Thyroid gland (tissue), 4 donors: ENCODE data around the gene PRSS38.

Experiments used
- POLR2A ChIP-seq, 2 donors: fragments of 450-650 bp; IDR thresholded peaks; one replicate each; pipeline ENCODE4 v1.6.1; 2017; ENCODE audit warnings: antibody characterized with exemption in 2 of 2, mild to moderate bottlenecking in 2 of 2, moderate library complexity in 1 of 2
- TF ChIP-seq, protein P1 (sequence below), 6 experiments: fragments of 200-600 bp in 3 of 6; fragments of 450-650 bp in 3 of 6; sonication (generic) in 3 of 6; IDR thresholded peaks; one replicate each; pipeline ENCODE4 v1.5.1; 2016 to 2019; ENCODE audit warnings: antibody characterized with exemption in 6 of 6, mild to moderate bottlenecking in 2 of 6, inconsistent platforms in 1 of 6, moderate library complexity in 1 of 6

DNA sequence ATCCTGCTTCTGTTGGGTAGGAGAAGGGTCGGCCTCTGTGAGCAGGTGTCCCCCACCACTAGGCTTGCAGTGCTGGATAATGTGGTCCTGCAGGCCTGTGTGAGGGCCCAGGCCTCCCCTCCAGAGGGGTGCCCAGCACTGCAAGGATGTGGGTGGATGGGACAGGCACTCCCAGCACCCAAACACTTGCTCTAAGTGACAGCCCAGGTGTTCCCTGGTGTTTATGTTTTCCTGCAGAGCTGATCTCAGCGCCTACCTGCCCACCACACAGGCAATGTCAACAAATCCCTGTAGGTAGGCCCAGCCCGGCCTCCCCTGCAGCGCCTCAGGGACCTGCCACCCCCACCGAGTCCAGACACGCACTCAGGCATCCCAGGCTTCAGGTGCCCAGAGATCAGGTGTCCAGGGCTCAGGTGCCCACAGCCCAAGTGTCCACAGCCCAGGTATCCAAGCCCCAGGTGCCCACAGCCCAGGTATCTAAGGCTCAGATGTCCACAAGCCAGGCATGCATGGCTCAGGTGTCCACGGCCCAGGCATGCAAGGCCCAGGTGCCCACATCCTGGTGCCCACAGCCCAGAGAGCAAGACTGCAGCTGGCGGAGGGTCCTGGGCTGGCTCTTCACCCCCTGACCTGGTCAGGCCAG is 73.0 kb downstream of the PRSS38 start:
- TF ChIP-seq, protein P1, sequence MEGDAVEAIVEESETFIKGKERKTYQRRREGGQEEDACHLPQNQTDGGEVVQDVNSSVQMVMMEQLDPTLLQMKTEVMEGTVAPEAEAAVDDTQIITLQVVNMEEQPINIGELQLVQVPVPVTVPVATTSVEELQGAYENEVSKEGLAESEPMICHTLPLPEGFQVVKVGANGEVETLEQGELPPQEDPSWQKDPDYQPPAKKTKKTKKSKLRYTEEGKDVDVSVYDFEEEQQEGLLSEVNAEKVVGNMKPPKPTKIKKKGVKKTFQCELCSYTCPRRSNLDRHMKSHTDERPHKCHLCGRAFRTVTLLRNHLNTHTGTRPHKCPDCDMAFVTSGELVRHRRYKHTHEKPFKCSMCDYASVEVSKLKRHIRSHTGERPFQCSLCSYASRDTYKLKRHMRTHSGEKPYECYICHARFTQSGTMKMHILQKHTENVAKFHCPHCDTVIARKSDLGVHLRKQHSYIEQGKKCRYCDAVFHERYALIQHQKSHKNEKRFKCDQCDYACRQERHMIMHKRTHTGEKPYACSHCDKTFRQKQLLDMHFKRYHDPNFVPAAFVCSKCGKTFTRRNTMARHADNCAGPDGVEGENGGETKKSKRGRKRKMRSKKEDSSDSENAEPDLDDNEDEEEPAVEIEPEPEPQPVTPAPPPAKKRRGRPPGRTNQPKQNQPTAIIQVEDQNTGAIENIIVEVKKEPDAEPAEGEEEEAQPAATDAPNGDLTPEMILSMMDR (IDR thresholded peaks at IDR 0.05) = no peak
- no peak for TF ChIP-seq POLR2A (IDR thresholded peaks at IDR 0.05)
